Skeletal muscle tissue (tissue), 4 donors: ENCODE results near the gene BYSL. TPM values are rescaled to one million over a fixed set of nuclear protein-coding genes. Genes with fewer than 3 reads are reported as not detected.
A peak's percentile ranks its signal among the peaks of the same experiment; 100 is the strongest.

ENCODE experiments used
- H3K27ac ChIP-seq: one replicate; pipeline ENCODE4 v1.7.0; 2013; ENCODE audit warnings: mild to moderate bottlenecking, low read depth, low read length, inconsistent platforms
- H3K27me3 ChIP-seq, 3 donors: one replicate each; pipeline ENCODE4 v1.7.0; 2013; ENCODE audit warnings: low read length in 3 of 3; ENCODE audit not compliant: control insufficient read depth in 3 of 3, insufficient read depth in 3 of 3
- H3K36me3 ChIP-seq, 3 donors: one replicate each; pipeline ENCODE4 v1.7.0; 2013; ENCODE audit warnings: low read length in 3 of 3; ENCODE audit not compliant: control insufficient read depth in 3 of 3, insufficient read depth in 3 of 3
- H3K4me1 ChIP-seq, 3 donors: one replicate each; pipeline ENCODE4 v1.7.0; 2013; ENCODE audit warnings: low read length in 3 of 3, mild to moderate bottlenecking in 3 of 3; ENCODE audit not compliant: control insufficient read depth in 3 of 3, insufficient read depth in 3 of 3
- H3K4me3 ChIP-seq, 3 donors: one replicate each; pipeline ENCODE4 v1.7.0; 2013; ENCODE audit warnings: low read length in 3 of 3
- H3K9ac ChIP-seq, 3 donors: one replicate each; pipeline ENCODE4 v1.7.0; 2013; ENCODE audit warnings: low read length in 3 of 3, mild to moderate bottlenecking in 3 of 3, moderate library complexity in 2 of 3, low read depth in 1 of 3
- H3K9me3 ChIP-seq, 3 donors: one replicate each; pipeline ENCODE4 v1.7.0; 2013; ENCODE audit warnings: low read length in 3 of 3; ENCODE audit not compliant: control insufficient read depth in 3 of 3
- total RNA-seq: library from RNA; depleted of rRNA; stranded (reverse); fragments of >200 nt; gene quantifications from one replicate; pipeline ENCODE4 v1.2.3, GENCODE V29; 2014
- donor health status: Osteomylitis.

The BYSL gene
- total RNA-seq, result 21.9 TPM

GRCh38 chr6:41920921-41921711 is at the start of gene BYSL, which contains the start of gene MED20:
TSS of gene BYSL (plus strand) at chr6:41921499. CDS start at chr6:41921563, 64 bp downstream.
TSS of gene MED20 (minus strand) at chr6:41921139. CDS start at chr6:41921018, 121 bp downstream.
- Histone ChIP-seq H3K9ac (peak within 1 kb of the TSS; percentile 94 to 100 (median 98)), H3K4me1 (peaks cover 19 to 34% (median 34%) of the 10 kb centered on the region in 3 donors), H3K27me3 (no peaks in the 10 kb centered on the region), H3K9me3 (no peaks in the 10 kb centered on the region), H3K27ac (peak within 1 kb of the TSS; percentile 99), H3K36me3 (peaks cover 3 to 10% (median 6%) of the 10 kb centered on the region in 3 donors), H3K4me3 (peak within 1 kb of the TSS; percentile 96 to 100 (median 99))

GRCh38 chr6:41871691-41872090 is 49.6 kb upstream of the BYSL start:
- Histone ChIP-seq H3K27me3 (no peaks in the 10 kb centered on the region), H3K4me1 (no peaks in the 10 kb centered on the region), H3K4me3 (no peak overlapping the region), H3K27ac (no peak overlapping the region), H3K9ac (no peak overlapping the region), H3K36me3 (no peaks in the 10 kb centered on the region), H3K9me3 (no peaks in the 10 kb centered on the region)

- no peaks in the 10 kb centered on the region for H3K4me1 ChIP-seq
Measured at GRCh38 chr6:41872147-41872546, 49.2 kb upstream of the BYSL start.

GRCh38 chr6:41874741-41875140 is 46.6 kb upstream of the BYSL start:
- Histone ChIP-seq H3K27ac (no peak overlapping the region), H3K9me3 (no peaks in the 10 kb centered on the region), H3K27me3 (no peaks in the 10 kb centered on the region), H3K4me1 (no peaks in the 10 kb centered on the region), H3K36me3 (no peaks in the 10 kb centered on the region), H3K9ac (no peak overlapping the region), H3K4me3 (no peak overlapping the region)

More at GRCh38 chr6:41872147-41872546, 49.2 kb upstream of the BYSL start:
- Histone ChIP-seq H3K4me3 (no peak overlapping the region), H3K27me3 (no peaks in the 10 kb centered on the region), H3K9me3 (no peaks in the 10 kb centered on the region), H3K36me3 (no peaks in the 10 kb centered on the region), H3K9ac (no peak overlapping the region), H3K27ac (no peak overlapping the region)

GRCh38 chr6:41877051-41877680 is 44.1 kb upstream of the BYSL start:
- Histone ChIP-seq H3K27me3 (no peaks in the 10 kb centered on the region), H3K4me1 (no peaks in the 10 kb centered on the region), H3K9me3 (no peaks in the 10 kb centered on the region), H3K4me3 (no peak overlapping the region), H3K27ac (no peak overlapping the region), H3K9ac (no peak overlapping the region), H3K36me3 (no peaks in the 10 kb centered on the region)

GRCh38 chr6:41878246-41878645 is 43.1 kb upstream of the BYSL start:
- H3K36me3 ChIP-seq, result no peaks in the 10 kb centered on the region
- no peaks in the 10 kb centered on the region for H3K27me3 ChIP-seq
- no peak overlapping the region for H3K4me3 ChIP-seq
- no peak overlapping the region for H3K9ac ChIP-seq
- no peak overlapping the region for H3K27ac ChIP-seq
- H3K4me1 ChIP-seq, result no peaks in the 10 kb centered on the region
- H3K9me3 ChIP-seq, result no peaks in the 10 kb centered on the region

- no peaks in the 10 kb centered on the region for H3K4me1 ChIP-seq
- no peak overlapping the region for H3K9ac ChIP-seq
- no peaks in the 10 kb centered on the region for H3K9me3 ChIP-seq
- no peak overlapping the region for H3K27ac ChIP-seq
- H3K36me3 ChIP-seq, result no peaks in the 10 kb centered on the region
- H3K4me3 ChIP-seq, result no peak overlapping the region
- no peaks in the 10 kb centered on the region for H3K27me3 ChIP-seq
Measured at GRCh38 chr6:41878961-41879405, 42.3 kb upstream of the BYSL start.

- no peaks in the 10 kb centered on the region for H3K9me3 ChIP-seq
- no peaks in the 10 kb centered on the region for H3K4me1 ChIP-seq
- no peak overlapping the region for H3K27ac ChIP-seq
- no peaks in the 10 kb centered on the region for H3K27me3 ChIP-seq
- no peaks in the 10 kb centered on the region for H3K36me3 ChIP-seq
- no peak overlapping the region for H3K9ac ChIP-seq
- no peak overlapping the region for H3K4me3 ChIP-seq
Measured at GRCh38 chr6:41881506-41881905, 39.8 kb upstream of the BYSL start.

- H3K27me3 ChIP-seq, result no peaks in the 10 kb centered on the region
- no peaks in the 10 kb centered on the region for H3K4me1 ChIP-seq
- H3K9me3 ChIP-seq, result no peaks in the 10 kb centered on the region
- H3K4me3 ChIP-seq, result no peak overlapping the region
- H3K36me3 ChIP-seq, result no peaks in the 10 kb centered on the region
- H3K9ac ChIP-seq, result no peak overlapping the region
- H3K27ac ChIP-seq, result no peak overlapping the region
Measured at GRCh38 chr6:41884957-41885356, 36.3 kb upstream of the BYSL start.

GRCh38 chr6:41885930-41886329 is 35.4 kb upstream of the BYSL start:
- no peak overlapping the region for H3K4me3 ChIP-seq
- H3K27ac ChIP-seq, result no peak overlapping the region
- no peaks in the 10 kb centered on the region for H3K4me1 ChIP-seq
- H3K9me3 ChIP-seq, result no peaks in the 10 kb centered on the region
- no peaks in the 10 kb centered on the region for H3K36me3 ChIP-seq
- no peaks in the 10 kb centered on the region for H3K27me3 ChIP-seq
- no peak overlapping the region for H3K9ac ChIP-seq
